K562 (cell line): ENCODE results near the gene NFYC. TPM values are rescaled to one million over a fixed set of nuclear protein-coding genes. Genes with fewer than 3 reads are reported as not detected.

Source experiments
- CBX3 ChIP-seq, 2 experiments: IDR thresholded peaks; 1 replicate in 1 of 2; 2 replicates in 1 of 2; pipeline ENCODE4 v1.6.1; 2012; ENCODE audit warnings: inconsistent platforms in 2 of 2, low read length in 2 of 2, borderline replicate concordance in 1 of 2, control low read depth in 1 of 2
- E2F3 ChIP-seq: fragments of 250-450 bp; sonication (Bioruptor Pico); IDR thresholded peaks from 2 replicates; pipeline ENCODE4 v1.4.0; 2020; ENCODE audit warnings: mild to moderate bottlenecking
- EGR1 ChIP-seq: fragments of 450-650 bp; conservative IDR thresholded peaks from 2 replicates; pipeline ENCODE4 v1.6.1; 2017; ENCODE audit warnings: mild to moderate bottlenecking
- EP400 ChIP-seq: fragments of 450-650 bp; IDR thresholded peaks from 2 replicates; pipeline ENCODE4 v1.6.1; 2017; ENCODE audit warnings: antibody characterized with exemption, mild to moderate bottlenecking, moderate library complexity
- GABPB1 ChIP-seq: sonication (generic); formaldehyde crosslinking; IDR thresholded peaks from 2 replicates; pipeline ENCODE4 v1.8.0; 2022; ENCODE audit warnings: mild to moderate bottlenecking, missing genetic modification reagents
- HDAC2 ChIP-seq: fragments of 450-650 bp; IDR thresholded peaks from 2 replicates; pipeline ENCODE4 v1.6.1; 2016; ENCODE audit warnings: mild to moderate bottlenecking
- KAT7 ChIP-seq: sonication (generic); formaldehyde crosslinking; IDR thresholded peaks from 2 replicates; pipeline ENCODE4 v1.8.0; 2022; ENCODE audit warnings: missing genetic modification reagents, mild to moderate bottlenecking, borderline replicate concordance
- MEF2A ChIP-seq: IDR thresholded peaks from 2 replicates; pipeline ENCODE4 v1.6.1; 2011; ENCODE audit warnings: low read depth, mild to moderate bottlenecking, low read length, moderate library complexity; ENCODE audit not compliant: control insufficient read depth
- NUFIP1 ChIP-seq: fragments of 450-650 bp; IDR thresholded peaks from 2 replicates; pipeline ENCODE4 v1.6.1; 2018; ENCODE audit not compliant: partially characterized antibody
- RB1 ChIP-seq: fragments of 450-650 bp; IDR thresholded peaks from 2 replicates; pipeline ENCODE4 v1.6.1; 2017; ENCODE audit warnings: low read depth, mild to moderate bottlenecking
- SMARCA4 ChIP-seq: fragments of 450-650 bp; IDR thresholded peaks from 2 replicates; pipeline ENCODE4 v1.6.1; 2016
- SMARCA5 ChIP-seq: fragments of 450-650 bp; IDR thresholded peaks from 2 replicates; pipeline ENCODE4 v1.6.1; 2016
- ZNF124 ChIP-seq: sonication (generic); formaldehyde crosslinking; IDR thresholded peaks from 2 replicates; pipeline ENCODE4 v1.8.1; 2022; ENCODE audit warnings: missing genetic modification reagents
- ZNF253 ChIP-seq: fragments of 250-450 bp; sonication (Bioruptor Pico); conservative IDR thresholded peaks from 2 replicates; pipeline ENCODE4 v1.6.1; 2021; ENCODE audit warnings: mild to moderate bottlenecking
- ZNF431 ChIP-seq: sonication (generic); formaldehyde crosslinking; IDR thresholded peaks from 2 replicates; pipeline ENCODE4 v1.8.0; 2022; ENCODE audit warnings: mild to moderate bottlenecking, missing genetic modification reagents
- polyA plus RNA-seq, 8 experiments: library from polyadenylated mRNA; depleted of rRNA in 4 of 8; stranded (reverse) in 5 of 8; unstranded in 3 of 8; fragments of >200 nt; fragmentation: Nextera tagmentation in 2 of 8; fragmentation: Illumina TruSeq in 1 of 8; extraction: Ambion mirVana in 2 of 8; extraction: Trizol in 1 of 8; gene quantifications; 2 replicates each; pipeline versions ENCODE4 v1.2.1 to v1.2.3, GENCODE V29; 2011 to 2014; ENCODE audit warnings: inconsistent platforms in 1 of 8, missing spikeins in 1 of 8
- total RNA-seq, 7 experiments: library from RNA; depleted of rRNA in 6 of 7; stranded (reverse); fragments of >200 nt in 6 of 7; fragmentation: Illumina TruSeq in 2 of 7; extraction: Trizol in 2 of 7; gene quantifications; 2 replicates each; pipeline versions ENCODE4 v1.2.1 to v1.2.3, GENCODE V29; 2011 to 2021; ENCODE audit warnings: low replicate concordance in 1 of 7
- TF ChIP-seq, protein P1 (sequence below), 3 experiments: IDR thresholded peaks in 2 of 3; conservative IDR thresholded peaks in 1 of 3; 2 replicates each; pipeline ENCODE4 v1.5.1; 2011 to 2012; ENCODE audit warnings: low read length in 3 of 3, mild to moderate bottlenecking in 3 of 3, control low read depth in 2 of 3, improper control_type of control experiment in 1 of 3, inconsistent platforms in 1 of 3, low read depth in 1 of 3, mixed read lengths in 1 of 3, moderate library complexity in 1 of 3; ENCODE audit not compliant: insufficient read depth in 2 of 3
- TF ChIP-seq, protein P2 (sequence below): fragments of 150-350 bp; IDR thresholded peaks from 2 replicates; pipeline ENCODE4 v1.6.1; 2014; ENCODE audit warnings: low read depth, mild to moderate bottlenecking, low read length, borderline replicate concordance
- TF ChIP-seq, protein P3 (sequence below): fragments of 450-650 bp; IDR thresholded peaks from 2 replicates; pipeline ENCODE4 v1.6.1; 2016; ENCODE audit warnings: low read depth, mild to moderate bottlenecking, moderate library complexity
- TF ChIP-seq, protein P4 (sequence below): IDR thresholded peaks from 2 replicates; pipeline ENCODE4 v1.6.1; 2014; ENCODE audit warnings: antibody characterized with exemption
- TF ChIP-seq, protein P5 (sequence below), 2 experiments: fragments of 150-350 bp in 1 of 2; IDR thresholded peaks; 2 replicates each; pipeline ENCODE4 v1.6.1; 2012 to 2016; ENCODE audit warnings: low read depth in 2 of 2, low read length in 2 of 2, mild to moderate bottlenecking in 1 of 2, moderate library complexity in 1 of 2

The NFYC gene
- total and polyA plus RNA-seq, 9 of the 15 experiments (the other 6 are each of a cell fraction or from before 2014, with no cell fraction given): 4.8 to 59.8 (median 41.1) TPM

DNA sequence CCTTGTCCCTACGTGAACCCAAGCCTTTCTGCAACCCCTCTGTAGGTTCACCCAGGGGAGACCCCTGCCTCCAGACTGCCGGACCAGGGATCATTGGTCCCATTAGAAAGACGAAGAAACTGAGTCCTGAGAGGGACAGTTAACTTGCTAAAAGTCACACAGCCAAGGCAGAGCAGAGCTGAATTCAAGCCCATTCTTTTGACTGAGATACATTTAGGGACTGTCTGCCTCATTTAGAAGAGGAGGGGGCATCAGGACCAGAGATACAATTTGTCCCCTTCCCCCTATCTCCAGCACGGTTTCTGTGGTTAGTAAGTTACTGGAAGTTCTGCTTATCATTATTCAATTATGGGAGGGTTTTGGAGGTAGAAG, 111.2 kb downstream of the NFYC start (continued):
- TF ChIP-seq GABPB1 (no peak), ZNF431 (no peak), RB1 (no peak), KAT7 (CRISPR knock-in tag) (no peak), NUFIP1 (no peak), ZNF124 (CRISPR knock-in tag) (no peak), HDAC2 (peak; percentile 52), SMARCA4 (no peak), MEF2A (no peak), E2F3 (CRISPR knock-in tag) (no peak), EGR1 (no peak), SMARCA5 (peak; percentile 93), ZNF253 (CRISPR knock-in tag) (no peak), CBX3 (IDR thresholded peaks at IDR 0.05; ENCODE audit: borderline replicate concordance in 1 of 2, low read length in 2 of 2) (peak in 1 of 2 experiments; percentile 16; a peak in 1 of 3 replicates), EP400 (no peak)
- TF ChIP-seq, protein P1, sequence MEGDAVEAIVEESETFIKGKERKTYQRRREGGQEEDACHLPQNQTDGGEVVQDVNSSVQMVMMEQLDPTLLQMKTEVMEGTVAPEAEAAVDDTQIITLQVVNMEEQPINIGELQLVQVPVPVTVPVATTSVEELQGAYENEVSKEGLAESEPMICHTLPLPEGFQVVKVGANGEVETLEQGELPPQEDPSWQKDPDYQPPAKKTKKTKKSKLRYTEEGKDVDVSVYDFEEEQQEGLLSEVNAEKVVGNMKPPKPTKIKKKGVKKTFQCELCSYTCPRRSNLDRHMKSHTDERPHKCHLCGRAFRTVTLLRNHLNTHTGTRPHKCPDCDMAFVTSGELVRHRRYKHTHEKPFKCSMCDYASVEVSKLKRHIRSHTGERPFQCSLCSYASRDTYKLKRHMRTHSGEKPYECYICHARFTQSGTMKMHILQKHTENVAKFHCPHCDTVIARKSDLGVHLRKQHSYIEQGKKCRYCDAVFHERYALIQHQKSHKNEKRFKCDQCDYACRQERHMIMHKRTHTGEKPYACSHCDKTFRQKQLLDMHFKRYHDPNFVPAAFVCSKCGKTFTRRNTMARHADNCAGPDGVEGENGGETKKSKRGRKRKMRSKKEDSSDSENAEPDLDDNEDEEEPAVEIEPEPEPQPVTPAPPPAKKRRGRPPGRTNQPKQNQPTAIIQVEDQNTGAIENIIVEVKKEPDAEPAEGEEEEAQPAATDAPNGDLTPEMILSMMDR (IDR thresholded peaks at IDR 0.05 in 2 of 3, conservative IDR thresholded peaks at IDR 0.05 in 1 of 3; ENCODE audit: insufficient read depth in 2 of 3, low read depth in 1 of 3, low read length in 3 of 3): no peak
- TF ChIP-seq, protein P2, sequence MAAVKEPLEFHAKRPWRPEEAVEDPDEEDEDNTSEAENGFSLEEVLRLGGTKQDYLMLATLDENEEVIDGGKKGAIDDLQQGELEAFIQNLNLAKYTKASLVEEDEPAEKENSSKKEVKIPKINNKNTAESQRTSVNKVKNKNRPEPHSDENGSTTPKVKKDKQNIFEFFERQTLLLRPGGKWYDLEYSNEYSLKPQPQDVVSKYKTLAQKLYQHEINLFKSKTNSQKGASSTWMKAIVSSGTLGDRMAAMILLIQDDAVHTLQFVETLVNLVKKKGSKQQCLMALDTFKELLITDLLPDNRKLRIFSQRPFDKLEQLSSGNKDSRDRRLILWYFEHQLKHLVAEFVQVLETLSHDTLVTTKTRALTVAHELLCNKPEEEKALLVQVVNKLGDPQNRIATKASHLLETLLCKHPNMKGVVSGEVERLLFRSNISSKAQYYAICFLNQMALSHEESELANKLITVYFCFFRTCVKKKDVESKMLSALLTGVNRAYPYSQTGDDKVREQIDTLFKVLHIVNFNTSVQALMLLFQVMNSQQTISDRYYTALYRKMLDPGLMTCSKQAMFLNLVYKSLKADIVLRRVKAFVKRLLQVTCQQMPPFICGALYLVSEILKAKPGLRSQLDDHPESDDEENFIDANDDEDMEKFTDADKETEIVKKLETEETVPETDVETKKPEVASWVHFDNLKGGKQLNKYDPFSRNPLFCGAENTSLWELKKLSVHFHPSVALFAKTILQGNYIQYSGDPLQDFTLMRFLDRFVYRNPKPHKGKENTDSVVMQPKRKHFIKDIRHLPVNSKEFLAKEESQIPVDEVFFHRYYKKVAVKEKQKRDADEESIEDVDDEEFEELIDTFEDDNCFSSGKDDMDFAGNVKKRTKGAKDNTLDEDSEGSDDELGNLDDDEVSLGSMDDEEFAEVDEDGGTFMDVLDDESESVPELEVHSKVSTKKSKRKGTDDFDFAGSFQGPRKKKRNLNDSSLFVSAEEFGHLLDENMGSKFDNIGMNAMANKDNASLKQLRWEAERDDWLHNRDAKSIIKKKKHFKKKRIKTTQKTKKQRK: no peak
- TF ChIP-seq, protein P3, sequence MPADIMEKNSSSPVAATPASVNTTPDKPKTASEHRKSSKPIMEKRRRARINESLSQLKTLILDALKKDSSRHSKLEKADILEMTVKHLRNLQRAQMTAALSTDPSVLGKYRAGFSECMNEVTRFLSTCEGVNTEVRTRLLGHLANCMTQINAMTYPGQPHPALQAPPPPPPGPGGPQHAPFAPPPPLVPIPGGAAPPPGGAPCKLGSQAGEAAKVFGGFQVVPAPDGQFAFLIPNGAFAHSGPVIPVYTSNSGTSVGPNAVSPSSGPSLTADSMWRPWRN: no peak
- TF ChIP-seq, protein P4, sequence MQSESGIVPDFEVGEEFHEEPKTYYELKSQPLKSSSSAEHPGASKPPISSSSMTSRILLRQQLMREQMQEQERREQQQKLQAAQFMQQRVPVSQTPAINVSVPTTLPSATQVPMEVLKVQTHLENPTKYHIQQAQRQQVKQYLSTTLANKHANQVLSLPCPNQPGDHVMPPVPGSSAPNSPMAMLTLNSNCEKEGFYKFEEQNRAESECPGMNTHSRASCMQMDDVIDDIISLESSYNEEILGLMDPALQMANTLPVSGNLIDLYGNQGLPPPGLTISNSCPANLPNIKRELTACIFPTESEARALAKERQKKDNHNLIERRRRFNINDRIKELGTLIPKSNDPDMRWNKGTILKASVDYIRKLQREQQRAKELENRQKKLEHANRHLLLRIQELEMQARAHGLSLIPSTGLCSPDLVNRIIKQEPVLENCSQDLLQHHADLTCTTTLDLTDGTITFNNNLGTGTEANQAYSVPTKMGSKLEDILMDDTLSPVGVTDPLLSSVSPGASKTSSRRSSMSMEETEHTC: no peak
- TF ChIP-seq, protein P5, sequence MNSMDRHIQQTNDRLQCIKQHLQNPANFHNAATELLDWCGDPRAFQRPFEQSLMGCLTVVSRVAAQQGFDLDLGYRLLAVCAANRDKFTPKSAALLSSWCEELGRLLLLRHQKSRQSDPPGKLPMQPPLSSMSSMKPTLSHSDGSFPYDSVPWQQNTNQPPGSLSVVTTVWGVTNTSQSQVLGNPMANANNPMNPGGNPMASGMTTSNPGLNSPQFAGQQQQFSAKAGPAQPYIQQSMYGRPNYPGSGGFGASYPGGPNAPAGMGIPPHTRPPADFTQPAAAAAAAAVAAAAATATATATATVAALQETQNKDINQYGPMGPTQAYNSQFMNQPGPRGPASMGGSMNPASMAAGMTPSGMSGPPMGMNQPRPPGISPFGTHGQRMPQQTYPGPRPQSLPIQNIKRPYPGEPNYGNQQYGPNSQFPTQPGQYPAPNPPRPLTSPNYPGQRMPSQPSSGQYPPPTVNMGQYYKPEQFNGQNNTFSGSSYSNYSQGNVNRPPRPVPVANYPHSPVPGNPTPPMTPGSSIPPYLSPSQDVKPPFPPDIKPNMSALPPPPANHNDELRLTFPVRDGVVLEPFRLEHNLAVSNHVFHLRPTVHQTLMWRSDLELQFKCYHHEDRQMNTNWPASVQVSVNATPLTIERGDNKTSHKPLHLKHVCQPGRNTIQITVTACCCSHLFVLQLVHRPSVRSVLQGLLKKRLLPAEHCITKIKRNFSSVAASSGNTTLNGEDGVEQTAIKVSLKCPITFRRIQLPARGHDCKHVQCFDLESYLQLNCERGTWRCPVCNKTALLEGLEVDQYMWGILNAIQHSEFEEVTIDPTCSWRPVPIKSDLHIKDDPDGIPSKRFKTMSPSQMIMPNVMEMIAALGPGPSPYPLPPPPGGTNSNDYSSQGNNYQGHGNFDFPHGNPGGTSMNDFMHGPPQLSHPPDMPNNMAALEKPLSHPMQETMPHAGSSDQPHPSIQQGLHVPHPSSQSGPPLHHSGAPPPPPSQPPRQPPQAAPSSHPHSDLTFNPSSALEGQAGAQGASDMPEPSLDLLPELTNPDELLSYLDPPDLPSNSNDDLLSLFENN (IDR thresholded peaks at IDR 0.05; ENCODE audit: low read depth in 2 of 2, low read length in 2 of 2): no peak; a peak in 1 of 4 replicates
